Activated naive CD4-positive, alpha-beta T cell treated with anti-CD3 and anti-CD28 coated beads, Interleukin-2, amount 50 U/mL, for 72 hours (primary cell): ENCODE data around the gene UBASH3B. TPM values are rescaled to one million over a fixed set of nuclear protein-coding genes. Genes with fewer than 3 reads are reported as not detected.
"Not testable (repeated sequence)": the region's sequence is repeated elsewhere in the genome, so short reads cannot be mapped to it uniquely, and the experiment has no call there.

ENCODE experiments used
- ATAC-seq, 2 donors: fragments of 150-1000 bp; cut with Tn5 transposase; 2 replicates each; pipeline ENCODE4 v1.10.0; 2021; ENCODE audit warnings: mild to moderate bottlenecking in 2 of 2, moderate library complexity in 2 of 2
- DNase-seq, 2 donors: peaks; one replicate each; pipeline ENCODE4 v3.0.0; 2021 to 2022; ENCODE audit warnings: low spot score in 2 of 2
- H3K27ac Mint-ChIP-seq, 2 donors: one replicate each; pipeline ENCODE4 v1.8.0; 2022; ENCODE audit warnings: mild to moderate bottlenecking in 2 of 2, mixed read lengths in 2 of 2
- H3K36me3 Mint-ChIP-seq, 2 donors: one replicate each; pipeline ENCODE4 v1.8.0; 2022; ENCODE audit warnings: mixed read lengths in 2 of 2
- H3K9me3 Mint-ChIP-seq, 2 donors: one replicate each; pipeline ENCODE4 v1.8.0; 2022; ENCODE audit warnings: mixed read lengths in 2 of 2
- total RNA-seq, 2 donors: library from RNA; stranded (reverse); gene quantifications; one replicate each; pipeline ENCODE4 v1.2.3, GENCODE V29; 2022

Gene UBASH3B
- total RNA-seq, 2 donors from 2014 or later, result 11.6 to 26.0 TPM

DNA sequence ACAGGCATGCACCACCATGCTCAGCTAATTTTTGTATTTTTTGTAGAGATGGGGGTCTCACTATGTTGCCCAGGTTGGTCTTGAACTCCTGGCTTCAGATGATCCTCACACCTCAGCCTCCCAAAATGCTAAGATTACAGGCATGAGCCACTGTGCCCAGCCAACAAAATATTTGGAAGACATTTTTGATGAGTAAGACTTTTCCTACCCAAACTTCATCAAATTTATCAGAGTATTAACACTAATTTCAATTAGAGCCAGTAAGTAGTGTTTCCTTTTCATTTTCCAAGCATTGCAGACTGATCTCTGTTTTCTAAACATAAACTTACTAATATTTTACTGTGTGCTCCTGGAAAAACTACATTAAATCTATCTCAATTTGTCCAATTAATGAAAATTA is 181.4 kb downstream of the UBASH3B start:
- ATAC-seq (no peak), DNase-seq (no peak)
- peaks cover 7 to 9% of the 10 kb centered on the region in 2 donors for H3K9me3 Mint-ChIP-seq
- H3K36me3 Mint-ChIP-seq, result peaks cover 4 to 5% of the 10 kb centered on the region in 2 donors
- no peak overlapping the region for H3K27ac Mint-ChIP-seq

DNA sequence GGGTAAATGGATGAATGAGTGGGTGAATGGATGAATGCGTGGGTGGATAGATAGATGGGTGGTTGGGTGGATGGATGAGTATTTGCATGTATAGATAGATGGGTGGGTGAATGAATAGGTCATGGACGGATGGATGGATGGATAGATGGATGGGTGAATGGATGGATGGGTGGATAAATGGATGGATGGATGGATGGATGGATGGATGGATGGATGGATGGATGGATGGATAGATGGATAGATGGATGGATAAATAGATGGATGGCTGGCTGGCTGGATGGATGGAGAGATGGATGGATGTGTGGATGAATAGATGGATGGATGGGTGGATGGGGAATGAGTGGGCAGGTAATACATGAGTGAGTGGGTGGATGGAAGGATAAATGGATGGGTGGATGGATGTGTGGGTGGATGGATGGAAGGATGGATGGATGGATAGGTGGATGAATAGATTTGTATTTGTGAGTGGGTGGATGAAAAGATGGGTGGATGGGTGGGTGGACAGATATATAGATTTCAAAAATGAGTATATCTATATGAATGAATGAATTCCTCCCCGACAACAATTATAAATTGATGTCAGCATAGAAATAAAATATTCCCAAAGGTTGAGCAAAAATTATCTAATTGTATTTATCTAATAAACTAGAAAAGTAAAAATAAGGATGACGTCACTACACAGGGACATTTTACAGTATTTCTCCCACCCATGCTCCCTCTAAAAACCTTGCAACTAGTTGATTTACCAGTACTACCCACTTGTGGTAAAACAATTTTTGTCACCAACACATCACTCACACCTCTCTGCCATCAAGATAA is 182.2 kb downstream of the UBASH3B start:
- peaks cover 7 to 14% of the 10 kb centered on the region in 2 donors for H3K9me3 Mint-ChIP-seq
- DNase-seq, result no peak
- ATAC-seq, result no peak
- no peak overlapping the region for H3K27ac Mint-ChIP-seq
- H3K36me3 Mint-ChIP-seq, result peaks cover 5 to 13% of the 10 kb centered on the region in 2 donors

DNA sequence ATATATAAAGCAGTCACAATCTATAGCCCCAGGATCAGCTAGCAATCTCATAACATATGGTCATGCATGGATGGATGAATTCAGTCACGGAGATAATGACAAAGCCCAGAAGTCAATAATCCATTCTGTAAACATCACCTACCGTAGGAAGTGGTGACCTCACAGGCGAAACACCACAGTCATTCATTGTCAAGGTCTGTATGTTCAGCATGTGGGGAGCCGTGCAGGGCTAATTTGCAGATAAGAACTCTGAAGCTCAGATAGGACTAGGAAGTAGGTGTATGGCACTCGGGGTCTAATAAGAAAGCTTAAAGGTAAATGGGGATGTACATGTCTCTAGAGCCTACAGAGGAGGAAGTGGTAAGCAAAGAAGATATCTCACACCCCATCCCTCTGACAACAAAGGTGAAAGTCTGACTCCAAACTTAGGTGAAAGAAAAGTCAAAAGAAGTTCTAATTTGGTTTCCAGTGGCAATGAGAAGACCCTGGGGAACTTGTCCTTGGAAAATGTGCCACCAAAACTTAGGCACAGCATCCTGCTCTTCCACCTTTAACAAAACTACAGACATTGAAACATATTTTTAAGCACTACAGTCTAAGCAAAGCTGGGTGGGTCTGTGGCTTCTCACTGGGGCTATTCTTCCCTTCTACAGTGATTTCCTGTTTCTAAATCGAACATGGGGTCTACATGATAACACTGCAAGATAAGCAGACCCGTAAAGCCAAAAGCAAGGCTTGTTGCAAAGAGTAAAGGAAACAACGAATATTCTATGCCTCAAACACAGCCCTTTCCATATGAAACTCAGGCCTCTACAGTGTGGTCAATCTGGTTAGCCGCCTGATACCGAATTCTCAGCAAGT is 188.0 kb downstream of the UBASH3B start:
- ATAC-seq (peak; percentile 83 to 93), DNase-seq (peak in 1 of 2 donors; percentile 22)
- Mint-ChIP-seq H3K36me3 (peaks cover 10 to 23% of the 10 kb centered on the region in 2 donors), H3K9me3 (peaks cover 0 to 14% of the 10 kb centered on the region in 2 donors), H3K27ac (peak overlapping the region; percentile 47 to 86)

DNA sequence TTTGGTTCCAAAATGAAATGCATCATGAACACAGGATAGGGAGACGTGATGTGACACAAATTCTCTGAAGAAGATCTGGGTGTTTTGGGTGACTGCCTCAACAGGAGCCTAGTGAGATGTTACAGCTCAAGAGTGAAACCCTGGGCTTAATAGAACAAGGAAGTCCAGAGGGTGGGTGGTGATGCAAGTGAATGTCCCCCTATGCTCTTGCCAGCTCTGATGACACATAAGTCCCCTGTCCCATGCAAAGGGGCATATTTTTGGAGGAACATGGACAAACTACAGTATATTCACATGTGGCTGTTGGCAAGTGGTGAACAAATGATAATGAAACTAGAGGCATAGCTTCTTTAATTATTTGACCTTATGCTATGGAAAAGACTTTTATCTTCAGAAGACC is 191.9 kb downstream of the UBASH3B start:
- no peak overlapping the region for H3K27ac Mint-ChIP-seq
- H3K9me3 Mint-ChIP-seq, result peaks cover 0 to 7% of the 10 kb centered on the region in 2 donors
- DNase-seq (no peak), ATAC-seq (no peak)
- peaks cover 6 to 13% of the 10 kb centered on the region in 2 donors for H3K36me3 Mint-ChIP-seq

GRCh38 chr11:122848186-122848585 is 192.7 kb downstream of the UBASH3B start:
- peaks cover 0 to under 1% of the 10 kb centered on the region in 2 donors for H3K9me3 Mint-ChIP-seq
- DNase-seq (no peak), ATAC-seq (no peak)
- peaks cover 6 to 7% of the 10 kb centered on the region in 2 donors for H3K36me3 Mint-ChIP-seq
- no peak overlapping the region for H3K27ac Mint-ChIP-seq

DNA sequence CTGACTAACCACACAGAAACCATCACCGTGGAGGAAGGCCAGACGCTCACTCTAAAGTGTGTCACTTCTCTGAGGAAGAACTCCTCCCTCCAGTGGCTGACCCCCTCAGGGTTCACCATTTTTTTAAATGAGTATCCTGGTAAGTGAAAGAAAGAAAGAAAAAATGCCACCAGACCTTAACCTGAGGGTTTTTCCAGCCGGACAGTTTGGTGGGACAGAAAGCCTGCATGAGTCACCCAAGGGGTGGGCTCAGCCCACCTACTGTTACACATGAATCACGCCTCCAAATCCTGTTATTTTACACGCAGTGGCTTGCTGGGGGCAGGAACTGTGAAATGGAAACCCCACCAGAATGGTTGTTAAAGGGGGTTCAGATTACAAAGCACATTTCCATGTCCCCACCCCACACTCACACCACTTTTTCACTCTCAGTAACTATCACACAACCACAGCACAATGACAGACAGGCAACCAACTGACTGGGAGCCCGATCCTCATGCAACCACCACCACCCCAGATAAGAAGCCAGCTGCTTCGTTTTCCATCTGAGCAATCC is 194.6 kb downstream of the UBASH3B start:
- Mint-ChIP-seq H3K9me3 (no peaks in the 10 kb centered on the region), H3K27ac (peak overlapping the region; percentile 29 to 77), H3K36me3 (peaks cover 0 to 1% of the 10 kb centered on the region in 2 donors)
- peak; percentile 66 to 76 for ATAC-seq
- peak in 1 of 2 donors; percentile 65 for DNase-seq

GRCh38 chr11:122851366-122851966 is 195.9 kb downstream of the UBASH3B start:
- Mint-ChIP-seq H3K36me3 (no peaks in the 10 kb centered on the region), H3K27ac (peak overlapping the region; percentile 5 to 61), H3K9me3 (no peaks in the 10 kb centered on the region)
- DNase-seq (no peak), ATAC-seq (peak; percentile 54 to 56)

DNA sequence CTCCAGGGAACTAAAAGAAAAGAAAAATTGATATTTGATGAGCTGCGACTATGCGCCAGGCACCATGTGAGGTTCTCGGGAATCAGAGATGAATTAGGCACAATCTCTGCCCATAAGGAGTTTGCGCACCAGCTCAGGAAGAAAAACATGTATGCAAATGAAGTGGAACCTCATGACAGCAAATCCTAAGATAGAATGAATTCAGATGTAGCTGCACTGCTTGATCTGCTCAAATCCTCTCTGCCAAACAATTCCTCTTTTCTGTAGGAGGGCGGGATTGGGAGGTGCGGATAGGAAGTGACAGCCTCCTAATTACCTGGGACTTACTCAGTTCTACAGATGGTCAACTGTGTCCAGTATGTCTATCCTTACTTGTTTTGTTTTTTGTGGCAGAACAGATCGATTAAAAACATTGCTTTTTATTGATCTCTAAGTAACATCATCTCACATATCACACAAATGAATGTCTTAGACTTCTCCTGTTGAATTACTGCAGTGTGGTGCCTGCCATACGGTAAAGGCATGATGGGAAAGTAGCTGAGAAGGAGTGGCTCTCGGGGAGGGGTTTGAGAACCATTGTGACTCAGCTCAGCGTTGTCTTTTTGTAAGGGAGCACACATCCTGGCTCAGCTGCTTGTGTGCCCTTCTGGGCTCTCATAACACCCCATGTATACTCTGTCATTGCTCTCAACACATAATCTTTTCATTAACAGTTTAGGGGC is 196.7 kb downstream of the UBASH3B start:
- H3K27ac Mint-ChIP-seq, result peak overlapping the region; percentile 5 to 61
- H3K36me3 Mint-ChIP-seq, result no peaks in the 10 kb centered on the region
- H3K9me3 Mint-ChIP-seq, result no peaks in the 10 kb centered on the region
- peak; percentile 27 to 28 for ATAC-seq
- DNase-seq, result no peak

- H3K9me3 Mint-ChIP-seq, result no peaks in the 10 kb centered on the region
- DNase-seq (no peak), ATAC-seq (no peak)
- no peaks in the 10 kb centered on the region for H3K36me3 Mint-ChIP-seq
- H3K27ac Mint-ChIP-seq, result peak overlapping the region in 1 of 2 donors; percentile 61
These were observed 197.3 kb downstream of the UBASH3B start for GRCh38 chr11:122852796-122853160.

DNA sequence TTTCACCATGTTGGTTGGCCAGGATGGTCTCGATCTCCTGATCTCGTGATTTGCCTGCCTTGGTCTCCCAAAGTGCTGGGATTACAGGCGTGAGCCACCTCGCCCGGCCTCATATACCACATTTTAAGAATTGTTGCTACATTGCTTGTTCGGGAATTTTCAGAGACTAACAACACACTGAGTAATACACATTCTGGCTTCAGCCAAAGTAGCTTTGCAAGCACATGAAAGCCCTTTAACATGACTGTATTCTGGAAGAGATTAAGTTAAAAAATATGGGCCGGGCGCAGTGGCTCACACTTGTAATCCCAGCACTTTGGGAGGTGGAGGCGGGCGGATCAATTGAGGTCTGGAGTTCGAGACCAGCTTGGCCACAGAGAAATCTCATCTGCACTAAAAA is 197.7 kb downstream of the UBASH3B start:
- H3K9me3 Mint-ChIP-seq, result no peaks in the 10 kb centered on the region
- H3K27ac Mint-ChIP-seq, result peak overlapping the region in 1 of 2 donors; percentile 61
- ATAC-seq (no peak), DNase-seq (no peak)
- H3K36me3 Mint-ChIP-seq, result no peaks in the 10 kb centered on the region

- no peak for ATAC-seq
- peak in 1 of 2 donors; percentile 64 for DNase-seq
- Mint-ChIP-seq H3K36me3 (no peaks in the 10 kb centered on the region), H3K9me3 (no peaks in the 10 kb centered on the region), H3K27ac (no peak overlapping the region)
These were observed 198.5 kb downstream of the UBASH3B start for GRCh38 chr11:122853971-122854446.

DNA sequence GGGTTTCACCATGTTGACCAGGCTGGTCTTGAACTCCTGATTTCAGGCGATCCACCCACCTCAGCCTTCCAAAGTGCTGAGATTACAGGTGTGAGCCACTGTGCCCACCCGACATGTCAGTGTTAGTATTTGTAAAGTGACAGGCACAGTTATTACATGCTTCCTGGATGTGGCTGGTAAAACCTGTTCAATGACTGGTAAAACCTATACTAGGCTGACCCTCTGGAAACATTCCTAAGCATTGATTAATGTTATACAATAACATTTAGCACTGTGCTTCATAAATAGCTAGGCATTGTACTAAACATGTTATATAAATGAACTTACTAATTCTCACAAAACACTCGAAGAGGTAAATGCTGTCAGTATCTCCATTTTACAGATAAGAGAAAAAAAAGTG is 206.1 kb downstream of the UBASH3B start:
- Mint-ChIP-seq H3K9me3 (no peaks in the 10 kb centered on the region), H3K27ac (no peak overlapping the region), H3K36me3 (no peaks in the 10 kb centered on the region)
- ATAC-seq (no peak), DNase-seq (no peak)

DNA sequence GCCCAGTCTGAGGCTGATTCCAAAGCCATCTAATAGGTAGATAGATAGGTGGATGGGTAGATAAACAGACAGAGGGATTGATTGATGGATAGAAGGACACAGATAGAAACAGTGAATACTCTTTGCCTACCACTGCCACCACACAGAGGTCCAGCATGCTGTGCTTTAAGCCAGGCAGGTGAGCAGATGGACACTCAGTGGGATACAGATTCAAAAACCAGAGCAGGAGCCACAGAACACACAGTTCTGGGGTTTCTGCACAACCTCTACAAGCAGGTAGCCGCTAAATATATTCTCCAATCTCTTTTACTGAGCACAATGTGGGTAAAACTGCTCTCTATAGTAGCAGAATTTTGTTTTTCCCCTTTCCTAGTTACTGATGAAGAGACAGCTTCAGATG is 206.6 kb downstream of the UBASH3B start:
- Mint-ChIP-seq H3K27ac (no peak overlapping the region), H3K9me3 (no peaks in the 10 kb centered on the region), H3K36me3 (no peaks in the 10 kb centered on the region)
- DNase-seq (no peak), ATAC-seq (no peak)

DNA sequence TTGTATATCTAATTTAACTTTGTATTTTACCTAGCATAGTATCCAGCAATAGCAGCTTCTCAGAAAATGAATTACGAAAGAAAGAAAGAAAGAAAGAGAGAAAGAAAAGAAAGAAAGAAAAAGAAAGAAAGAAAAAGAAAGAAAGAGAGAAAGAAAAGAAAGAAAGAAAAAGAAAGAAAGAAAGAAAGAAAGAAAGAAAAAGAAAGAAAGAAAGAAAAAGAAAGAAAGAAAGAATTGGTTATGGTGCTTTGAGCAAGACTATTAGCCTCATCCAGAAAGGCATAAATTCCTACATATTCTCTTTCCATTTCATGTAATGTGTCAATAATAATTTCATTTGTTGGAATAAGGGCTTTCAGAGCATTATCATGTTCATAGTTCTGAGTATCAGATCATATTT is 207.6 kb downstream of the UBASH3B start:
- not testable (repeated sequence) for H3K27ac Mint-ChIP-seq, H3K9me3 Mint-ChIP-seq, DNase-seq, ATAC-seq, H3K36me3 Mint-ChIP-seq

- H3K9me3 Mint-ChIP-seq, result no peaks in the 10 kb centered on the region
- no peaks in the 10 kb centered on the region for H3K36me3 Mint-ChIP-seq
- DNase-seq, result peak in 1 of 2 donors; percentile 35
- no peak overlapping the region for H3K27ac Mint-ChIP-seq
- ATAC-seq, result no peak
These were observed 208.3 kb downstream of the UBASH3B start for GRCh38 chr11:122863704-122864326.
